Measurements from ENCODE around the gene AGFG1. TPM values are rescaled to one million over a fixed set of nuclear protein-coding genes. Genes with fewer than 3 reads are reported as not detected.

Gene AGFG1
- total RNA-seq, 4 donors from 2014 or later: 44.6 to 65.3 (median 55.7) TPM

- no peak overlapping the region for H3K4me3 ChIP-seq (ENCODE audit: low read depth, poor library complexity, severe bottlenecking)
- TF ChIP-seq POLR2A (IDR thresholded peaks at IDR 0.05): no peak
- TF ChIP-seq, protein P1, sequence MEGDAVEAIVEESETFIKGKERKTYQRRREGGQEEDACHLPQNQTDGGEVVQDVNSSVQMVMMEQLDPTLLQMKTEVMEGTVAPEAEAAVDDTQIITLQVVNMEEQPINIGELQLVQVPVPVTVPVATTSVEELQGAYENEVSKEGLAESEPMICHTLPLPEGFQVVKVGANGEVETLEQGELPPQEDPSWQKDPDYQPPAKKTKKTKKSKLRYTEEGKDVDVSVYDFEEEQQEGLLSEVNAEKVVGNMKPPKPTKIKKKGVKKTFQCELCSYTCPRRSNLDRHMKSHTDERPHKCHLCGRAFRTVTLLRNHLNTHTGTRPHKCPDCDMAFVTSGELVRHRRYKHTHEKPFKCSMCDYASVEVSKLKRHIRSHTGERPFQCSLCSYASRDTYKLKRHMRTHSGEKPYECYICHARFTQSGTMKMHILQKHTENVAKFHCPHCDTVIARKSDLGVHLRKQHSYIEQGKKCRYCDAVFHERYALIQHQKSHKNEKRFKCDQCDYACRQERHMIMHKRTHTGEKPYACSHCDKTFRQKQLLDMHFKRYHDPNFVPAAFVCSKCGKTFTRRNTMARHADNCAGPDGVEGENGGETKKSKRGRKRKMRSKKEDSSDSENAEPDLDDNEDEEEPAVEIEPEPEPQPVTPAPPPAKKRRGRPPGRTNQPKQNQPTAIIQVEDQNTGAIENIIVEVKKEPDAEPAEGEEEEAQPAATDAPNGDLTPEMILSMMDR (IDR thresholded peaks at IDR 0.05): no peak
- intact Hi-C loops (cut with DNase I; ENCODE audit: low total_unique reads): no loop called here
- 28 to 55% methylated on average over 2 of the region's 2 CpGs for WGBS, 2 donors
- DNase-seq (ENCODE audit: low spot score in 2 of 2): no peak
Measured at GRCh38 chr2:227455200-227455599, 16.8 kb upstream of the AGFG1 start.

DNA sequence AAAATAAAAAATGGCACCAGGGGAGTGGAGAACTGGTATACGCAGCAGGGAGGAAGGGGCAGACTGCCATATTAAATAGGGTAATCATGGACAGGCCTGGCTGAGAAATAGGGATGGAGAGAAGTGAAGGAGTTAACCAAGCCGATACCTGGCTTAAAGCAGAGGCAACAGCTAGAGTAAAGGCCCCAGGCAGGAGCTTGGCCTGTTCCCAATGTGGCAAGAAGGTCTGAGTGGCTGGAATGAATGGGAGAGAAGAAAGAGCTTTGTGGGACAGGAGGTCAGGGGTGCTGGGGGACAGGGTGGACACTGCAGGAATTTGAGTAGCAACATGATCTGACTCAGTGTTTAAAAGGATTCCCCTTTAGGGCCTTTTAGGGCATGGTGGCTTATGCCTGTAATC, 15.9 kb upstream of the AGFG1 start:
- no peak for TF ChIP-seq POLR2A (IDR thresholded peaks at IDR 0.05)
- TF ChIP-seq, protein P1 (IDR thresholded peaks at IDR 0.05): no peak

GRCh38 chr2:227456772-227457171, 15.2 kb upstream of the AGFG1 start:
- intact Hi-C loops (cut with DNase I; ENCODE audit: low total_unique reads): no loop called here
- H3K4me3 ChIP-seq (ENCODE audit: low read depth, poor library complexity, severe bottlenecking): no peak overlapping the region
- no peak for TF ChIP-seq POLR2A (IDR thresholded peaks at IDR 0.05)
- TF ChIP-seq, protein P1 (IDR thresholded peaks at IDR 0.05): no peak
- 69 to 79% methylated on average over 4 of the region's 4 CpGs for WGBS, 2 donors
- no peak for DNase-seq (ENCODE audit: low spot score in 2 of 2)

More for the DNA sequence above, 15.9 kb upstream of the AGFG1 start:
- intact Hi-C loops (cut with DNase I; ENCODE audit: low total_unique reads): no loop called here
- no peak for DNase-seq (ENCODE audit: low spot score in 2 of 2)
- WGBS, 2 donors: 91 to 96% methylated on average over 2 of the region's 2 CpGs
- H3K4me3 ChIP-seq (ENCODE audit: low read depth, poor library complexity, severe bottlenecking): no peak overlapping the region

DNA sequence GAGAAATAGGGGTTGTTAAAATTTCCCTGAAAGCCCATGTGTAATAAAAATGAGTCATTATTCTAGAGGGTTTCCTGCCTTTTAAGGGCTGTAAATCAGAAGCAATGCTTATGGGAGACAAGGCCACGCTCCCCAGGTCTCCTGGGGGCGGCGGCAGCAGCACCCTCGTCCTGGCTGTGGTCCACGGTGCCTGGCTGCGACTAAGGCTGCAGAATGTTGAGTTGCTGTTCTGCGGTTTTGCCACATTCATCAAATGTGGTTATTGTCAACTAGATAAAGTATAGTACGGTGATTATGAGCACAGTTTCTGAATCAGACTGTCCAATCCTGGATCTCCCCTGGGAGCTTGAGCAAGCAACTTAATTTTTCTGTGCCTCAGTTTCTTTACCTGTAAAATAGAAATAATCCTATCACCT, 11.9 kb upstream of the AGFG1 start:
- H3K4me3 ChIP-seq (ENCODE audit: low read depth, poor library complexity, severe bottlenecking): no peak overlapping the region
- DNase-seq (ENCODE audit: low spot score in 2 of 2): no peak
- 58 to 64% methylated on average over 8 of the region's 8 CpGs for WGBS, 2 donors
- no peak for TF ChIP-seq POLR2A (IDR thresholded peaks at IDR 0.05)
- TF ChIP-seq, protein P1 (IDR thresholded peaks at IDR 0.05): no peak
- intact Hi-C loops (cut with DNase I; ENCODE audit: low total_unique reads): no loop called here

DNA sequence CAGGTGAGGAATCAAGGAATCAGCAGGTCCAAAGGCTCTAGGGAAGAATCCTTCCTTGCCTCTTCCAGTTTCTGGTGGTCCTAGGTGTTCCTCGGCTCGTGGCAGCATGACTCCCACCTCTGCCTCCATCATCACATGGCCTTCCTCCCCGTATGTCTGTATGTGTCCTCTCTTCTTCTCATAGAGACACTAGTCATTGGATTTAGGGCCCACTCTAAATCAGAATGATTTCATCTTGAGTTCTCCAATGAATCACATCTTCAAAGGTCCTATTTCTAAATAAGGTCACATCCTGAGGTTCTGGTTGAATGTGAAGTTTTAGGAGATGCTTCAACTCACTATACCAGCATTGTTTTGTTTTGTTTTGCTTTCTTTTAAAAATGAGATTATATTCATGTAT, 11.1 kb upstream of the AGFG1 start:
- intact Hi-C loops (cut with DNase I; ENCODE audit: low total_unique reads): no loop called here
- no peak for DNase-seq (ENCODE audit: low spot score in 2 of 2)
- WGBS, 2 donors: 90 to 95% methylated on average over 3 of the region's 3 CpGs

More for the DNA sequence above, 11.1 kb upstream of the AGFG1 start:
- no peak overlapping the region for H3K4me3 ChIP-seq (ENCODE audit: low read depth, poor library complexity, severe bottlenecking)
- no peak for TF ChIP-seq POLR2A (IDR thresholded peaks at IDR 0.05)
- TF ChIP-seq, protein P1 (IDR thresholded peaks at IDR 0.05): no peak
